GM19025 (cell line): ENCODE measurements around the gene STOML1.
"Not testable (repeated sequence)": the region's sequence is repeated elsewhere in the genome, so short reads cannot be mapped to it uniquely, and the experiment has no call there.

Source experiments
- ATAC-seq: cut with Tn5 transposase; IDR thresholded peaks from one replicate; pipeline ENCODE4 v1.9.1; 2021; ENCODE audit warnings: mild to moderate bottlenecking, low read depth, moderate library complexity; ENCODE audit not compliant: unreplicated experiment

The STOML1 gene

DNA sequence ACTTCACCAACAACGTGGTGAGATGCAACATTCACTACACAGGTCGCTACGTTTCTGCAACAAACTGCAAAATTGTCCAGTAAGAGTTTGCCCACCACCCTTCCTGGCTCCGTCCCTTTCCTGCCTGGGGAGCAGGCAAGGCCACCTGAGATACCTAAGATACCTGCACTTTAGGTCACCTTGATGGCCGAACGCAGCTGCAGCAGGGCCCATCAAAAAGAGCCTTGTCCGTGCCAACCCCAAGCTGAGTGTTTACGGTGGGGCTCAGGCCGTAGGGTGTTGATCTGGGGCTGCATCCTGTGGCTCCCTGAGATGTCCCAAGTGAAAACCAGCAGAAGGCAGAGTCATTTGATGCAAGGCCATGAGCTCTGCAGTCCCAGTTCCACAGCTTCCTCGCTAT, 42.6 kb downstream of the STOML1 start:
- no peak for ATAC-seq

DNA sequence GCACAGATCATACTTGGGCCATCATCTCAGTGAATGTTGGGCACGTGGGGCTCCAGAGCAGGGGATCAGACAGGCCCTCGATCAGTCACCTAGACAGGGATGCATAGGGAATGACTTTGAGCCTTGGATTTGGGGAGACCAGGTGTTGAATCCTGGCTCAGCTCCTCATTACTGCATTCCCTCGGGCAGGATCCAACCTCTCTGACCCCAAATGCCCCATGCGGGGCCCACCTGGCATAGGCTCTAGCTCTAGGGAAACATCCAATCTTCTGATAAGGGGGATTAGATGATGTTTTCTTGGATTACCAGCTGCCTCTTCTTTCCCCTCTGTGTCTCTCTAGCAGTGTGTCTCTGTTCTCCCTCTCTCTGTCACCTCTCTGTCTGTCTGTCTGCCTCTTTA, 43.1 kb downstream of the STOML1 start:
- no peak for ATAC-seq

DNA sequence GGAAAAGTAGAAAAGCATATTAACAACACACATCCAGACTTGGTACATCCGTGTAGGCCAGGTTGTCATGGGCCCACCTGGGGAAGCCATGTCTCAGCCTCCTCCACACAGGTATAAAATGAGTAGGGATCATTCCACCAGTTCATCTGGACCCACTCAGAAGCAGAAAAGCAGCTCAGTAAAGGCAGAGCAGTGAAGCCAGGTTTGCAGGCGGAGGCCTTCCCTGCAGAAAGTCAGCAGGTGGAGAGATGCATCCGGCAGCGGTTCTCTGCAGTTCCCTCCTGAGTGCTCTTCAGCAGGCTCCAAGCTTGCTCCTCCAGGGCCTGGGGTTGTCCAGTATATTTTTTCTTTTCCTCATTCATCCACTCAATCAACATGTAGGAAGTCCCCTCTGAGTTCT, 43.7 kb downstream of the STOML1 start:
- ATAC-seq, result no peak

DNA sequence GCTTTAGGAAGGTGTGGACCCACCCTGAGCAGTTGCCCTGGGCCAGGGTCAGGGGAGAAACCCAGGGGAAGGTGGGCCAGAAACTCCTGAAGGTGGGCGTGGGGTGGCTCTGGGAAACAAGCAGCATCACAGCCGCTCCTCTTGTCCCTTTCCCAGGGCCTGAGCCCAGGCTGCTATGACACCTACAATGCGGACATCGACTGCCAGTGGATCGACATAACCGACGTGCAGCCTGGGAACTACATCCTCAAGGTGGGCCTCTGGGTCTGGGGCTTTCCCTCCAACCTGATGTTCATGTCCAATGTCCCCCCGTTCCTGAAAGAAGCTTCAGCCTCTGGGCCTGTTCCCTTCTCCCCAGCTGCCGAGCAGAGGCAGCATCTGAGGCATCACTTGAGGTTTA, 44.4 kb downstream of the STOML1 start:
- no peak for ATAC-seq

DNA sequence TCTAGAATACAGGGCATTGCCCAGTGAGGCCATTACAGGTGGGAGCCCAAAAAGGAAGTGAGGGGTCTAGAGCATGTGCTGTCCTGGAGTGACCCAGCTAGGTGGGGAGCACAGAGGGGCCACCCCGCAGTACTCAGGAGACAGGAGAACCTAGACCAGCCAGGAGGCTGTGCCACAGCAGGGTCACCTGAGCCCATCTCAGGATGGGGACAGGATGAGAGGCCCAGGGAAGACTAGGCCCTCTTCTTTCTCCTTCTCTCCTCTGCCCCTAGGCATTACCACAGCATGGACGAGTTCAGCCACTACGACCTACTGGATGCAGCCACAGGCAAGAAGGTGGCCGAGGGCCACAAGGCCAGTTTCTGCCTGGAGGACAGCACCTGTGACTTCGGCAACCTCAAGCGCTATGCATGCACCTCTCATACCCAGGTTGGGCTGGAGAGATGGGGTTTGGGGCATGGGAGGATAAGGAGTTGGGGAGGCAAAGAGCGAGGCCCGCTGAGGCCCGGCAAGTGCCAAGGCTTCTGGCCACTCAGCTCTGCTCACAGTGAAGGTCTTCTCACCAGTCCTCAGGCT, 45.2 kb downstream of the STOML1 start:
- no peak for ATAC-seq

DNA sequence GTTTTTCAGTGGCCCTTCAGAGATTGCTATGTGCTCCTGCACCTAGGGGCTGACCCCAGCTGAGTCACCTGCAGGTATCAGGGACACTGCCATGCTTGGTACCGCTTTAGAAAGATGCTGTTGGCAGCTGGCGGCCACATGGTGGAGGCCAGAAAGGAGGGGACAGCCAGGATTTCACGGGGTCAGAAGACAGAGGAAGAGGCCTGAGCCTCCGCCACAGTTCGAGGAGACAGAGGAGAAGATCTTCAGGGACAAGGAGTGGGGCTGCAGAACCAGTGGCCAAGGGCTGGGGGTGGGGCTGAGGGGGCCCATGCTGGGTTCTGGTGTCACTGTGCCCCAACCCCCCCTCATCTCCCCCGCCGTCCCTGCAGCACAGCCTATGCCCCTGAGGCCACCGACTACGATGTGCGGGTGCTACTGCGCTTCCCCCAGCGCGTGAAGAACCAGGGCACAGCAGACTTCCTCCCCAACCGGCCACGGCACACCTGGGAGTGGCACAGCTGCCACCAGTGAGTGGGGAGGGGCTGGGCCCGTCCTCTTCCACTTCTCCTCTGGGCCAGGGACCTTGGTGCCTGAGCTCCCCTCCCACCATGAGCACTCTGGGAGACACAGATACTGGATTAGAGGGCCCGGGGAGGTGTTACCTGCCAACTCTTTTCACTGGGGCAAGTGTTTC, 45.9 kb downstream of the STOML1 start:
- no peak for ATAC-seq

DNA sequence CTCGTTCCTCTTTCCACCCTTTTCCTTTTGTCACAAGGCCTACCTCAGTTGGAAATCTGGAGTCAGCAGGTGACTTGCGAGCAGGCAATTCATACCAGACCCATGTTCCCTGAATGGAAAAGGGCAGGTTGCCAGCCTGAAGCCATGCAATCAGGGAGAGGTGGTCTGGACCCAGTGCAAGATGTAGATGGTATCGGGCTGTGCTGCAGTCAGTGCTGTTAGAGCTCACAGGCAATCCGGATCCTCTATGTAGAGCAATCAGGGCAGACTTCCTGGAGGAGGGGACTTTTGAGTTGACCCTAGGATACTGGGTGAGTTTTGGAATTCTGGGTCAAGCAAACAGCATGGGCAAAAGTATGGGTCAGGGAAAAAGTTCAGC, 47.0 kb downstream of the STOML1 start:
- no peak for ATAC-seq

DNA sequence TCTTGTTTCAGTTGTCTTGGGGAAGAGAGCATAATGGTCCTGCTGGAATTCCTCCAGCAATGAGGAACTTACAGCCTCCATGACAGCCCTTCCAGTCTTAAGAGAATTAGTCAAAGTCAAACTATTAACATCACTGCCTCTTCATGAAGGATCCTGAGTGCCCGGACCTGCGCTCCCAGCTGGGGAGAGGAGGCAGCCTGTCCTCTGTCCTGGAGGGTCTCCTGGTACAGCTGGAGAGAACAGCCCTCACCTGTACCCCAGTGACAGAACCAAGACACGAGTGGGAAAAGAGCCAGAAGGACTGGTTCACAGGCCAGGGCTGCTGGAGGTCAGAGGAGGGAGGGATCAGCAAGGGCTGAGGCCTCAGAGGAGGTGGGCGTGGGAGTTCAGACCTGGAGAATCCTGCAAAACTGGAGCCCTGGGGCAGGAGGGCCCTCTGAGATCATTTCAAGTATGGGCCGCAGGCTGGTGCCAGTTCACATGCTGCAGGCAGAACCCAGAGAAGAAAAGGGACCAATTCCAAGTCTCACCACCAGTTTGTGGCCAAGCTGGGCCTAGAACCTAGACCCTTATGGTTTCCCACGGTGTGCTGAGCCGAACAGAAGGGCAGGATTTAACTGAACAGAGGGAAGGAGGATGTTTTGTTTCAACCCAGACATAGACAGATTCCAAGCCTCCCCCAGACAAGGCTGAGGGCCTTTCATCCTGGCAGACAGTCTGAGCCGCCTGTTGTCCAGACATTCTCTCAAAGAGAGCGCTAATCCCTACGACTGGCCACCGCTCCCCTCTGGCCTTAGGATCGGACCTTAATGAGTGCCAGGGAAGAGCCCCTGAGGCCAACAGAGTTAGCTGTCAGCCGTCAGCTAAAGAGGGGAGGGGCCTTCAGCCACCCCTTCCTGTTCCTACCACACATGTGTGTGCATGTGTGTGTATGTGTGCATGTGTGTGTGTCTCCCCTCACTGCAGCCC, 47.6 kb downstream of the STOML1 start:
- ATAC-seq, result no peak

DNA sequence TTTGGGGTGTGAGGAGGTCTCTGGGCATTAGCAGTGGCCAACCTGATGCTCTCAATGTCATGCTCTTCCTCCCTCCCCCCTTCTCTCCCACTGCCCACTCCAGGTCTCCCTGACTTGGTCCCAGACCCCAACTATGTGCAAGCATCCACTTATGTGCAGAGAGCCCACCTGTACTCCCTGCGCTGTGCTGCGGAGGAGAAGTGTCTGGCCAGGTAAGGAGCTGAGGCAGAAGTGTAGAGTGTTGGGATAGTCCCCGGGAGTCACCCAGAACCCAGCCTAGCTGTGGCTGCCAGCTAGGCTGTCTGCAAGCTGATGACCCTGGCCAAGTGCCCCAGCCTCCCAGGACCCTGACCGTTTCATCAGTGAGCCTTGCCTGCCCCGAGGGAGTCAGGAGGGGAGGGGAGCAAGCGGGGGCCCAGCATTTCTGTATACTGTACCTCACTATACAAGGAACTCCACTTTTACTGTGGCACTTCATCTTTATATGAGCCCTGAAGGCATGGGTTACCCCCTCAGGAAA, 49.3 kb downstream of the STOML1 start:
- ATAC-seq, result no peak

DNA sequence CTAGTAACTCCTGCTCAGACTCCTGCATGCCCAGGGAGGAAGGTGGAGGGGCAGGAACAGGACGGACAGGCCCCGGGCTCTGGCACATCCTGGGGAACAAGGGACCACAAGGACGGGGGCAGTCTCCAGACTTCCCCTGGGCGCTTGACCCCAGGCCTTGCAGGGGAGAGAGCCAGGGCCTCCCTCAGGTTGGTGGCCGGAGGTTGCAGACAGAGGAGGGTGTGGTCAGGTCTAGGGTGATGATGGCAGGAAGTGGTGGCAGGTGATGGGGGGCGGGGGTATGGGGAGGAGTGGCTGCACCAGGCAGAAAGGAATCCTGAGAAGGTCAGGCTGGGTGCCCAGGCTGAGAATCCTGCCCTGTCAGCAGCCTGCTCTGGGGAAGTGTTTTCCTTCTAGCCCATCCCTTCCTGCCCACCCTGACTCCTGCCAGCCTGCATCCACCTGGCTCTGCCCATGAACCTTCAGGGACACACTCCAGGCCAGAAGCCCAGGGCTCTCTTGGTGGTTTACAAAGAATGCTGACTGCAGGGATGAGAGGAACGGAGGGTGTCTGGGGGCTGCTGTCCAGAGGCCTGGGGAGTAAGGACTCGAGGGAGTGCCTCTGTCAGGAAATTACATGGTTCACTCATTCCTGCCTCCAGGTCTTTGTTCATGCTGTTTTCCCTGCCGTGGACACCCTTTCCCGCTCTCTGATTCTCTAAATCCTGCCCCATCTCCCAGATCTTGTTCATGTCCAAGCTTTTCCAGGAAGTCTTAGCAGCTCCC, 50.0 kb downstream of the STOML1 start:
- ATAC-seq, result no peak

DNA sequence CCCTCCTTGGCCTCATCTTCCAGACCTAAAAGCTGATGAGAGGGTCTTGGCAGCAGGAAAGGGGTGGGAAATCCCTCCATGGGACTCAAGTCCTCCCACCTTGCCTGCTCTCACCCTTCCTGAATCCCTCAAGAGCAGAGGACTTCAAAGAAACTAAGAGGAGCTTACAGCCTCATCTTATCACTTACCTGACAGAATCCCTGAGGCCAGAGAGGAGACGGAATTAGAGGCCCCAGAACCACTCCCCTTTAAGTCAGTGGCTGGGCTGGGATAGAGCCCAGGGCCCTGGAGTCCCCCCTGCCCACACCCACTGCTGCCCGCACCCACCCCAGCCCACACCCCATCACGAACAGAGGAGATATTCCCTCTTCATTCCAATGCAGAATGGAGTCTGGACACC, 50.6 kb downstream of the STOML1 start:
- ATAC-seq, result no peak

DNA sequence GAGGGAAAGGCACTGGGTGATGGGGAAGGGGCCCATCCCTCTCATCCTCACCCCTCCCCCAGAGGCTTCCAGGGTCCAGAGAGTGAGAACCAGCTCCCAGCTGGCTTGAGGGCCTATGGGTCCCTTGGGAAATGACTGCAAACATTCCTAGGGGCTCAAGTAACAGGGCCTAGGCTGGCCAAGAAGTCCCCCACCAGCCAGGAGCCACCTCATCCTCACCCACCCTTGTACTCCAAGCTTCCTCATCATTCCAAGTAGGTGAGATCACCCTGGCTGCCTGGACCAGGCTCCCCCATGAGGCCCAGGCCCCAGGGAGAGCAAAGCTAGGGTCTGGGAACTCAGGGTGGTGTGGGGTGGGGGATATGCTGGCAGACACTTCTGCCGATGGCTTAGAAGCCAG, 51.1 kb downstream of the STOML1 start:
- no peak for ATAC-seq

DNA sequence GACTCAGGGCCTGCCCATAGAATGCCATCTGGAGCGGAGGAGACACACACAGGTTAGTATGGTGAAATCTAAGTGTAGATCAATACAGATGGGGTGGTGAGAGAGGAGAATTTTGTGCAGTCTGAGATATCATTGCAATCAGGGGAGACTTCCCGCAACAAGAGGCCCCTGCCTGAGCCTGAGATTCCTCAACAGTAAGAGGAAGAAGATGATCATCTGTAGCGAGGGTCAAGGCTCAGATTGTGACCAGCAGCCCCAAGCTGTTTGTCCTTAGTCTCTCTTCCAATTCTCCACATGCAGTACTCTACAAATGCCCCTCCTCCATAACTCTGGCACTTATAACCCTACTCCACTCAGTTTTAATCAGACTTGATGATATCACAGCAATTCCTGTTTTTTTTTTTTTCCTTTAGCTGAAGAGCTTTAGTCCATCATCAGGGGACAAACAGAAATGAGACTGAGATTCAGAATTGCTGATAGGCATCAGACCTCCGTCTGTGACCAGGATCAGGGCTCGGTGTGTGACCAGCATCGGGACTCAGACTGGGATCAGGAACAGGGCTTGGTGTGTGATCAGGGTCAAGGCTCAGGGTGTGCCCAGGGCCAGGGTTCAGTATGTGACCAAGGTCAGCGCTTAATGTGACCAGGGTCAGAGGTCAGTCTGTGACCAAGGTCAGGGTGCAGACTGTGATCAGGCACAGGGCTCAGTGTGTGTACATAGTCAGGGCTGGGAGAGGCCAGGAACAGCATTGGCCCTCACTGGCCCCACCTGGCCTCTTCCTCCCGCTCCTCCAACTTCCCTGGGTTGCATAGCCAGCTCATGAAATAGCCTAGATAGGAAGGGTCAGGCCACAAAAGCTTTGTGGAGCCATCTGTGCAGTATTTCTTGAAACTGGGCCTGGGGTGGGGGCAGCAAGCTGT, 51.8 kb downstream of the STOML1 start:
- ATAC-seq, result no peak

DNA sequence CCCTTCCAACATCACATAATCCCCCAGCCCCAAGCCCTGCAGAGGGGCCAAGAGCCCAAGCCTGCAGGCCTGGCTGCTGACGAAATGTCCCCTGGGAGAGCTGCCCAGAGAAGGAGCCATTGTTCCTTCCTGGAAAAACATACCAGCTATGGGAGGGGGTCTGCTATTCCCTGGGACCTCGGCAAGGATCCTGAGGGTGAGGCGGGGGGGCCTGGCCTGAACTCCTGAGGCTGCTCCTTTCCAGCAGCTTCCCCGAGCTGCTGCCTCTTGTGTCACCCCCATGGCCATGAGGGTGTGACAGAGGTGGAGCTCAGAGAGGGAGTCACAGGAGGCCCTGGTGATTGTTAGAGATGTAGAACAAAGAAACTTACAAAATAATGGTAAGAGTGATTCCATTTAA, 53.0 kb downstream of the STOML1 start:
- ATAC-seq, result no peak

DNA sequence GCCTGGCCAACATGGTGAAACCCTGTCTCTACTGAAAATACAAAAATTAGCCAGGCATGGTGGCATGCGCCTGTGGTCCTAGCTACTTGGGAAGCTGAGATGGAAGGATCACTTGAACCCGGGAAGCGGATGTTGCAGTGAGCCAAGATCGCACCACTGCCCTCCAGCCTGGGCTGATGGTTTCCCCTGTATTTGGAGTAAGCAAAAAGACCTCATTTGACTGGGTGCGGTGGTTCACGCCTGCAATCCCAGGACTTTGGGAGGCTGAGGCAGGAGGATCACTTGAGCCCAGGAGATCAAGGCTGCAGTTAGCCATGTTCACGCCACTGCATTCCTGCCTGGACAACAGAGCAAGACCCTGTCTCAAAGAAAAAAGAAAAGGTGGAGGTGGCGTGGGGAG, 53.6 kb downstream of the STOML1 start:
- not testable (repeated sequence) for ATAC-seq

DNA sequence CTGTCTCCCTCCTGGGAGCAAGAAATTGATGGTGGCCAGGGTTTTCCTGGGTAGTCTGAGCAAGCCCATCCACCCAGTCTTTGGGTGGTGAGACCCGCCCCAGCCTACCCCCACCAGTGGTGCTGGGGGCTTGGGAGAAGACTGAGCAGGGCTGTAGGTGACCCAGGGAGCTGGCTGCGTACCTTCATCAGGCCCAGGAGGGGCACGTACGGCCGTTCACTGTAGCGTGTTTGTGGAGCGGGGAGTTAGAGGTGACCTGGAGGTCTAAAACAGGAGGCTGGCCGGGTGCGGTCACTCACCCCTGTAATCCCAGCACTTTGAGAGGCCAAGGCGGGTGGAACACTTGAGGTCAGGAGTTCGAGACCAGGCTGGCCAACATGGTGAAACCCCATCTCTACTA, 54.4 kb downstream of the STOML1 start:
- no peak for ATAC-seq

DNA sequence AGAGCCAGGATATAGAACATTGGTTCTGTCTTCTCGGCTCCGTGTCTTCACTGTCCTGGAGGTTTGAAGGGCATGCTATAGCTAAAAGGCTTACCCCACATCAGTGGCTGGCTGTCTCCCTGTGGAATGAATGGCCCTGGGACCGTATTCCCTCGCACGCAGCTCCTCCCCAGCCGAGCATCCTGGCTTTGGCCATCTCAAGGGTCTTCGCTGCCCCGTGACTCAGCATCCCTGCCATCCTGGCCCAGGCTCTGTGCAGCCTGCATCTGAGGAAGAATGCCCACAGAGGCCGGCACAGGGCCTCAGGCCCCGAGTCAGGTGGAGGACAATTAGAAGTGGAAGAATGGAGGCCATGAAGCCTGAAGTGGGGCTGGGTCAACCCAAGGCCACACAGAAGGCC, 54.8 kb downstream of the STOML1 start:
- no peak for ATAC-seq

DNA sequence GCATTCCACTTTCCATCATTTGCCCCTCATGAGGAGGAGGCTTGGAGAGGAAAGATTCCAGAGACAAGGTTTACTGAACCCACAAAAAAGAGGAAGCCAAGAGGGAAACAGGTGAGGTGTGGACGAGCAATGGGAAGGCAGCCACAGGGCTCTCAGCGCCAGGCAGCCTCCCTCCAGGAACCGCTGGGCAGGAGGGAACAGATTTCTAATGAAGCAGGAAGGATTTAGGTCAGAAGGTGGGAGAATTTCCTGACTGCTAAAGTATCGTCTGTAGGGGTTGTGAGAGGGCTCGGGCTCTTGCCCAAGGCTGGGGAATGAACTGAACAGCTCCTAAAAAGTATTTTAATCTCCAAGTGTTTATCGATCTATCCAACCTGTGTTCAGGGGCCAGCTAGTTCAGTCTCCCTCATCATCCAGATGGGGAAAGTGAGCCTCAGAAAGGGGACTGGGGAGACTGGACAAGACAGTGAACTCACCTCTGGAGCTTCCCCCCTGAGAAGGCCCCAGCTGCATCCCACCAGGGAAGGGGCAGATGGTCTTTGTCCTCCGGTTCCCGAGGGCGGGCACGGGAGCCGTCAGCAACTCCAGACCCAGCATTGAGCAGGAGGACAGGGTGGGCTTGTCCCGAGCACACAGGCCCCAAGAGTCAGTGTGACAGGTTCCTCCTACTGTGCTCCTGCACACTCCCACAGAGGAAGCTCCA, 55.4 kb downstream of the STOML1 start:
- no peak for ATAC-seq

DNA sequence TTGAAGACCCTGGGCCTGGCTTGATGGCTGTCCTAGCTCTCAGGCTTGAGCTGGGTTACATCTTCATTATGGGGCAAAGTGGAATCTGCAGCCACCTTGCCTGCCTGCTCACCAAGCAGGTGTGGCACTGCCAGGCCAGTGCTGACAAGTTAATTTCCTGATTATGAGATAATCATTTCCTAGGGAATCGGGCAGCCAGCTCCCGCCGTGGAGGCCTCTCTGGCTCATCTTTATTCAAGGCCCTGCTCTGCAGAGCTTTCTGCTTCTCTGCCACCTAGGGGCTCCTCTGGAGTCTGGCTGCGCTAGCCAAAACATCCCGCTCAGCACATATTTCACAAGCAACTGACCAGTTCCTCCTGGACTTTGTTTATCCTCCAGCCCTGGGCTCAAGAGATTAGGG, 55.9 kb downstream of the STOML1 start:
- no peak for ATAC-seq
